ENCODE data around the gene CFAP69.

GRCh38 chr7:90222390-90222789 lies 22.6 kb upstream of the CFAP69 start:
- TF ChIP-seq CTCF (conservative IDR thresholded peaks at IDR 0.05; ENCODE audit: low read depth in 2 of 2) = no peak
- no peak for TF ChIP-seq POLR2AphosphoS5 (IDR thresholded peaks at IDR 0.05; ENCODE audit: low read depth)
- TF ChIP-seq ETS1 (IDR thresholded peaks at IDR 0.05) = no peak
- no peak for TF ChIP-seq EZH2 (IDR thresholded peaks at IDR 0.05; ENCODE audit: low read depth, unreplicated experiment)
- no peak for TF ChIP-seq REST (IDR thresholded peaks at IDR 0.05; ENCODE audit: unreplicated experiment)
- TF ChIP-seq EZH2phosphoT487 (IDR thresholded peaks at IDR 0.05; ENCODE audit: unreplicated experiment) = no peak
- TF ChIP-seq CREB1 (CRISPR knock-in tag; IDR thresholded peaks at IDR 0.05; ENCODE audit: low read depth) = no peak
- TF ChIP-seq NANOG (IDR thresholded peaks at IDR 0.05; ENCODE audit: borderline replicate concordance) = no peak
- no peak for TF ChIP-seq JUNB (IDR thresholded peaks at IDR 0.05; ENCODE audit: unreplicated experiment)
- TF ChIP-seq ZNF462 (CRISPR knock-in tag; IDR thresholded peaks at IDR 0.05) = no peak
- no peak for TF ChIP-seq ZNF114 (CRISPR knock-in tag; IDR thresholded peaks at IDR 0.05)

All from GM23338 (cell line).